Bronchial epithelial cell (primary cell): ENCODE measurements around the gene SPATA7. TPM values are rescaled to one million over a fixed set of nuclear protein-coding genes. Genes with fewer than 3 reads are reported as not detected.

ENCODE experiments used
- DNase-seq: peaks from one replicate; pipeline ENCODE4 v3.0.0-alpha.2; 2010; ENCODE audit warnings: low read depth
- FAIRE-seq: peaks from 2 replicates; lab custom pipeline; 2011; peaks lifted over from hg19 to GRCh38; lab: Jason Lieb, UNC
- H3K27me3 ChIP-seq: 2 replicates; pipeline ENCODE4 v1.5.1; 2011; ENCODE audit warnings: low read length; ENCODE audit not compliant: control insufficient read depth, insufficient read depth
- H3K36me3 ChIP-seq: 2 replicates; pipeline ENCODE4 v1.5.1; 2011; ENCODE audit warnings: low read length; ENCODE audit not compliant: control insufficient read depth, insufficient read depth
- H3K4me3 ChIP-seq: 2 replicates; pipeline ENCODE4 v1.5.1; 2011; ENCODE audit warnings: mild to moderate bottlenecking, low read depth, low read length, control low read depth
- CTCF ChIP-seq: IDR thresholded peaks from 2 replicates; pipeline ENCODE4 v1.5.1; 2011; ENCODE audit warnings: mild to moderate bottlenecking, moderate library complexity, low read length, control low read depth, inconsistent platforms; ENCODE audit not compliant: insufficient read depth, severe bottlenecking
- total RNA-seq: library from RNA; depleted of rRNA; stranded (reverse); fragments of >200 nt; gene quantifications from 2 replicates; pipeline ENCODE4 v1.2.1, GENCODE V29; 2014

SPATA7 gene
- total RNA-seq, 1 donor from 2014 or later, result 9.2 TPM

- peaks cover 11% of the 10 kb centered on the region for H3K36me3 ChIP-seq
- DNase-seq (peak; percentile 44), FAIRE-seq (no peak)
- H3K4me3 ChIP-seq, result no peak overlapping the region
- no peaks in the 10 kb centered on the region for H3K27me3 ChIP-seq
- TF ChIP-seq CTCF, result no peak
Measured at GRCh38 chr14:88470542-88471440, 85.3 kb downstream of the SPATA7 start.

GRCh38 chr14:88473791-88474190 lies 88.3 kb downstream of the SPATA7 start:
- Histone ChIP-seq H3K27me3 (no peaks in the 10 kb centered on the region), H3K36me3 (peaks cover 12% of the 10 kb centered on the region), H3K4me3 (no peak overlapping the region)
- FAIRE-seq (no peak), DNase-seq (no peak)
- TF ChIP-seq CTCF, result no peak

GRCh38 chr14:88476214-88476774 lies 90.8 kb downstream of the SPATA7 start:
- Histone ChIP-seq H3K36me3 (peaks cover 9% of the 10 kb centered on the region), H3K27me3 (no peaks in the 10 kb centered on the region), H3K4me3 (no peak overlapping the region)
- FAIRE-seq (no peak), DNase-seq (no peak)
- TF ChIP-seq CTCF, result no peak

- no peaks in the 10 kb centered on the region for H3K27me3 ChIP-seq
- TF ChIP-seq CTCF, result no peak
- DNase-seq, result no peak
- FAIRE-seq, result no peak
- H3K36me3 ChIP-seq, result peaks cover 9% of the 10 kb centered on the region
- no peak overlapping the region for H3K4me3 ChIP-seq
Measured at GRCh38 chr14:88476825-88477224, 91.4 kb downstream of the SPATA7 start.

GRCh38 chr14:88477513-88478250 lies 92.2 kb downstream of the SPATA7 start:
- no peak for TF ChIP-seq CTCF
- Histone ChIP-seq H3K36me3 (peaks cover 9% of the 10 kb centered on the region), H3K27me3 (no peaks in the 10 kb centered on the region), H3K4me3 (no peak overlapping the region)
- FAIRE-seq (no peak), DNase-seq (no peak)
